T-helper 2 cell (primary cell): ENCODE data around the gene LARP1.
A peak's percentile ranks its signal among the peaks of the same experiment; 100 is the strongest.
"Not testable (repeated sequence)": the region's sequence is repeated elsewhere in the genome, so short reads cannot be mapped to it uniquely, and the experiment has no call there.

ENCODE experiments used
- DNase-seq, 5 experiments: peaks; one replicate each; pipeline versions ENCODE4 v3.0.0 to v3.0.0-alpha.2; 2012 to 2022

LARP1 gene

DNA sequence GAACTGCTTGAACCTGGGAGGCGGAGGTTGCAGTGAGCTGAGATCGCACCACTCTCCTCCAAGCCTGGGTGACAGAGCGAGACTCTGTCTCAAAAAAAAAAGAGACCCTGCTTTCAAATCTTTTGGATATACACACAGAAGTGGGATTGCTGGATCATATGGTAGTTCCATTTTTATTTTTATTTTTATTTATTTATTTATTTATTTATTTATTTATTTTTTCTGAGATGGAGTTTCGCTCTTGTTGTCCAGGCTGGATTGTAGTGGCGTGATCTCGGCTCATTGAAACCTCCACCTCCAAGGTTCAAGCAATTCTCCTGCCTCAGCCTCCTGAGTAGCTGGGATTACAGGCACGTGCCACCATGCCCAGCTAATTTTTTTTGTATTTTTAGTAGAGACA, 19.8 kb upstream of the LARP1 start:
- not testable (repeated sequence) for DNase-seq

DNA sequence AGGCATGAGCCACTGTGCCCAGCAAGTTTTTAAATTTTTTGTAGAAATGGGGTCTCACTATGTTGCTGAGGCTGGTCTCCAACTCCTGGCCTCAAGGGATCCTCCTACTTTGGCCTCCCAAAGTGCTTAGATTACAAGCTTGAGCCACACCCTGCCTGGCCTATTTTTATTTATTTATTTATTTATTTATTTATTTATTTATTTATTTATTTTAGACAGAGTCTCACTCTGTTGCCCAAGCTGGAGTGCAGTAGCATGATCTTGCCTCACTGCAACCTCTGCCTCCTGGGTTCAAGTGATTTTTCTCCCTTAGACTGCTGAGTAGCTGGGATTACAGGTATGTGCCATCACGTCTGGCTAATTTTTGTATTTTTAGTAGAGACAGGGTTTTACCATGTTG, 18.8 kb upstream of the LARP1 start:
- not testable (repeated sequence) for DNase-seq

DNA sequence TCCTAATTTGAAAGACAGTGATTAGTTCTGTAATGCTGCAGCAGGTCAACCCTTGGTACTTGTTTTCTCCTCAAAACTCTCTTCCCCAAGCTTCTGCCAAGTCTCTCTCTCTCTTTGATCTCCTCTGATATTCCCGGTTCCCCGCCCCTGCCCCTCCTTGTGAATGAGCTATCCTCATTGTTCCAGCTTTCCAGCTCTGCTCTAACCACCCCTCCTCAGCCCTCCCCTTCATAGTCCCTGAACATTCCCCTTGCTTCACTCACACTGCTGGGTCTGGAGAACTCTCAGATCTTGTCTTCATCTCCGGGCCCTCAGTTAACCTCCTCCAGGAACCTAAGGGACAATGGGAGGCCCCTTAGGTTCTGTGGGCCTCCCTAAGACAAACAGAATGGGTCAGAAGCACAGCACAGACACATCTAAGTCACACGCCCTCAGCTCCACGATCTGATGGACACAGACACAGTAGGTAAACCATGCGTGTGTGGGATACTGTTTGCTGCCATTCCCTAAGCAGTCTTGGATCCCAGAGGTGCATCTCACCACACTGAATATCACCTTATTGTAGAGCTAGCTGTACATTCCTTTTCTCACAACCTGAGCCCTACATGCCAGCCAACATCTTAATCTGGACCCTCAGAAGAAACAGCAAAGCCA, 17.4 kb upstream of the LARP1 start:
- DNase-seq = no peak

DNA sequence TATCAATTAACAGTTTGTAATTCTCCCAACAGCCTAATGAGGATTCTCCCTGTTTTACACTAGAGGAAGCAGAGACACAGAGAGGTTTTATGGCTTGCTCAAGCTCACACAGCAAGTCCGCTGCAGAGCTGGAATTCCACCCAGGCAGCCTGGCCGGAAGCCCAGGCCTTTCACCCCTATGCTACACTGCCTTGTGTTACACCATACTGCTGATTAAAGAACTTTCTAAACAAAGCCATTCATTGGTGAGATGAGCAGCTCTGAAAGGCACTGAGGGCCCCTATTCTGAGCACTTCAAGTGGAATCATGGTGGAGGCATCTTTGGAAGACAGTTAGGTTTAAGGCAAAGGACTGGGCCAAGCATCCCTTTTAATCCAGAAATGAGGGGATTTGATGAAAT, 14.7 kb upstream of the LARP1 start:
- no peak for DNase-seq

DNA sequence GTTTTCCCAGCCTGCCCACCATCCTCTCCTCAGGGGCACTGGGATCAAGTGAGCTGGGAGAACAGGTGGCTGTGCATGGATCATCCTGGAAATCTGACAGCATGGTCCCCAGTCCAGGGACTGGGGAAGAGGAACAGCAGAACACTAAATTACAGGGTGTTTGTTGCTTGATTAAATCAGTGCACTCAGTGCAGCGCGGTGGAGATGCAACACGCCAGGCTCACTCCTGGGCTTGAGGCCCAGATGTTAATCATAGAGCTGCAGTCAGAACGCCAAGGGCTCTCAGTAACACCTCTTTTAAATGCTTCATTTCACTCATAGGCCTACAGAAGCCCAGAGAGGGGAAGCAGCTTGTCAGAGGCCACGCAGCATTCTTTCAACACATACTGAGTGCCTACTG, 14.2 kb upstream of the LARP1 start:
- DNase-seq = no peak

DNA sequence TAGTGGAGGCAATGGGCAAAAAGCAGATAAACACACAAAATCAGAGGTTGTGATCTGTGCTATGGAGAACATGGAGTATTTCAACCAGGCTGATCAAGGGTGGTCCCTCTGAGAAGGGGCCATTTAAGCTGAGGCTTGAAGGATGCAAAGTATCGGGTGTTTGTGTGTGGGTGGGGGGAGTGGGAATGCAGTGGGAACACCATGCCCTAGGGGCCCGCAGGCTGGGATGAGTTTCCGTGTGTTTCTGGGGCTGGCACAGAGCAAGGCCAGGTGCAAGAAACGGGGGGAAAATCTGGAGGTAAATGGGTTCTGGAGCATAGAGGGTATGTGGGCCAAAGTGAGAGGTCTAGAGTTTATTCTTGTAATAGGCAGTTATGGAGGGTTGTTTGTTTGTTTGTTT, 13.8 kb upstream of the LARP1 start:
- DNase-seq = no peak

DNA sequence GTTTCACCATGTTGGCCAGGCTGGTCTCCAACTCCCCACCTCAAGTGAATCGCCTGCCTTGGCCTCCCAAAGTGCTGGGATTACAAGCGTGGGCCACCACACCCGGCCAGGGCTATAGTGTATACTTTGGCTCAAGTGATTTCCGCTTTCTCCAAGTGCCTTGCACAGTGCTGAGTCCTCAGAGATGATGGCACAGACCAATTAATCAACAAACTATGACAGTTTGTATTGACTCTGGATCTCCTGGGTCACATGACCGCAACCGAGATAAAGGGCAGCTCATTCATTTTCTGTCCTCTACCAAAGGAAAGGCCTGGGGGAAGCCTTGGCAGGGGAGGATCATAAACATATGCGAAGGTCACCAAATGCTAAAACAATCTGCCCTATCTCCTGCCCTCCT, 11.4 kb upstream of the LARP1 start:
- DNase-seq = no peak

DNA sequence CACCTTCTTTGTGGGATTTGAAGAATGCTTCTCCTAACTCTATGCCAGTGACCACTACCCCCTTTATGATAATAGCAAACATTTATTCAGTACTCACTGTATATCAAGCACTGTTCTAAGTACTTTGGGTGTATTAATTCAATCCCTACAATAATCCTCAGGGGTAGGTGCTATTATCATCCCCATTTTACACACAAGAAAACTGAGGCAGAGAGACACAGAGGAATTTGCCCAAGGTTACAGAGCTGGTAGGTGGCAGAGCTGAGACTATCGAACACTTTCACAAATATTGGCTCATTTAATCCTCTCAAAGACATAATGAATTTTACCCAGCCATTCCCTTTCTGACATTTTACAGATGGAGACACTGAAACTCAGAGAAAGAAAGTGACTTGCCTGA, 9.8 kb upstream of the LARP1 start:
- no peak for DNase-seq

DNA sequence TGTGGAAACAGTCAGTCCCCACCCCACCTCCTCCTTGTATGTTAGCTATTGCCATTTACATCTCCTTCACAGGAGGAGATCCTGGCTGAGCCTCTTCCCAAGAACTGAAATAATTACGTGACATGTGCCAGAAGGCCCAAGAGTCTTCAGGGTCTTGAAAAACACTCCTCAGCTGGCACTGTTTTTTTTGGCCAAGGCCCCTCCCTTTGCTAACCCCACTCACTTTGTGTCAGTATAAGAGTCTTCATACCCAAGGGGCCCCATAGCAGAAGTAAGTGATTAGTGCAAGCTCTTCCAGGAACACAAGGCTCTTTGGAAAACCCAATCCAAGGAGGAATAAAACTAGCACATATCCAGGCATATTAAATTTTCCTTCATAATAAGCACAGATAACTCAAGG, 5.7 kb upstream of the LARP1 start:
- DNase-seq = no peak

DNA sequence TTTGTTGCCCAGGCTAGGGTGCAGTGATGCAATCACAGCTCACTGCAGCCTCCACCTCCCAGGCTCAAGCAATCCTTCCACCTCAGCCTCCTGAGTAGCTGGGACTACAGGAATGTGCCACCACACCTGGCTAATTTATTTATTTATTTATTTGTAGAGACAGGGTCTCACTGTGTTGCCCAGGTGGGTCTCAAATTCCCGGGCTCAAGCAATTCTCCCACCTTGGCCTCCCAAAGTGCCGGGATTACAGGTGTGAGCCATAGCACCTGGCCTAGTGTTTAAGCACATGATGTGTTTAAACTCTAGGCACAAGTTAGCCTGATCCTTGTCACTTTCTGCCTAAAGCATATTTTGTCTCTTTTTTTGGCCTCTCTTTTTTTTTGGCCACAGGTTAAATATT, 4.5 kb upstream of the LARP1 start:
- DNase-seq = not testable (repeated sequence)

DNA sequence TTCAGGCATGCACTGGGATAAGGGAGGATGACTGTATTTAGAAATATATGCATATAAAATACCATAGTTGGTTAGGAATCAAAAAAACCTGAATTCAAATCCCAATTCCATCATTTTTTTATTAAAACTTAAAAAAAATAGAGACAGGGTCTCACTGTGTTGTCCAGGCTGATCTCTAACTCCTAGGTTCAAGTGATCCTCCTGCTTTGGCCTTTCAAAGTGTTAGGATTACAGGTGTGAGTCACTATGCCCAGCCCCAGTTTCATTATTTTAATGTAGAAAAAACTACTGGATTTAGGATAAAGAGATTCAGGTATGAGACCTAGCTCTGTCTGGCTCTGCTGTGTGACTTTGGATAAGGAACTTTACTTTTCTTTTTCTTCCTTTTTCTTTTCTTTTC, 3.3 kb upstream of the LARP1 start:
- no peak for DNase-seq

DNA sequence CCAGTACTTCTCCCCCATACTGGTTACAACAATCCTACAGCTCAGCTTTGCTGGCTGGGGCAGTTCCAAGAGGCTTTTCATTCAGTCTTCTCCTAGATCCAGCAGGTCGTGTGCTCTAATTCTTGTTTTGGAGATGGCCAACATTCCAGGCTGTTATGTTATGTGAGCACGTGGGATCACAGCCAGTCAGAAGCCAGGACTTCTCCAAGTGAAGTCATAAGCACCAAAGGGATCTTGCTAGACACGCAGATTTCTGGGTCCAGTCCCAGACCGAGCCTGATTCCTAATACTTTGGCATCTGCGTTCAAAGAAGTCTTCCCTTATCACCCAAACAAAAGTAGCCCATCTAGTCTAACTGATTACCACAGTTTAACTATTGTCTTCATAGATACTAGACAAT, 1.4 kb upstream of the LARP1 start:
- DNase-seq = no peak

DNA sequence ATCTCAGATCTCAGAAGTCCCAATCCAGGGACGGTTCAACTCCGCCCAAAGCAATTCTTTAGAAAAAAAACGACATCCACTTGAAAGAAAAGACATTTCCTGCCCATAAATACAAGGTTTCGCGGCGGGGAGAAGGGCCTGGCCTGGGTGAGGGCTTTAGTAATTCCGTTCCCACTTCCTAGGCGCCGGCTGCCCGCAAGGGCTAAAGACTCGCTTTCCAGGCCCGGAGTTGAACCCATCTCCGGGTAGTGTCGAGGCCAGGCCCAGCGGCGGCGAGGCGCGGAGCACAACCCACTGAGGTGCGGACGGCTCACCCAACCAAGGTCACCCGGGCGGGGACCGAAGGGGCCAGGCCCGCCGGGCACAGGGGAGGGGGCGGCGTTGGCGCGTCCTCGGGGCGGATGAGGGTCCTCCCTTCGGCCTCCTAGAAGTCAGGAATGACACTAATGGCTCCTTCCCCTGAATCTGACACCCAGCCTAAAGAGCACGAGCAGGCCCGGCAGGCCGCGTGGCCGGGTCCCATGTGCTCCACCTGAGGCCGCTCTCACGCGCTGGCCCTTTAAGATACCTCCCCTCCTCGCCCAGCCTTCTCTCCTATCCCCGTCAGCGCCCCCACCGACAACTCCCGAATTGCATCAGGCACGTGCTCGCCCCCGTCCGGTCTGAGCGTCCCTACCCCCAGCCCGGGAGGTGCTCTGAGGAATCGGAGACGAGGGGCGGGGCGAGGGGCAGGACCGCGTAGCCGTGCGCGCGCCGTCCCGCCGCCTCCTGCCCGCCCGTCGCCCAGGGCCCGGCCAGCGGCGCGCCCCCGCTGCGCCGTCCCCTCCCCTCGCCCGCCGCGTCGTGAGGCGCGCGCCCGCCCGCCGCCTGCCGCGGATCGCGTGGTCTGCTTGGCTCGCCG, 467 bp upstream of the LARP1 start:
- peak; percentile 98 to 99 (median 99) for DNase-seq

DNA sequence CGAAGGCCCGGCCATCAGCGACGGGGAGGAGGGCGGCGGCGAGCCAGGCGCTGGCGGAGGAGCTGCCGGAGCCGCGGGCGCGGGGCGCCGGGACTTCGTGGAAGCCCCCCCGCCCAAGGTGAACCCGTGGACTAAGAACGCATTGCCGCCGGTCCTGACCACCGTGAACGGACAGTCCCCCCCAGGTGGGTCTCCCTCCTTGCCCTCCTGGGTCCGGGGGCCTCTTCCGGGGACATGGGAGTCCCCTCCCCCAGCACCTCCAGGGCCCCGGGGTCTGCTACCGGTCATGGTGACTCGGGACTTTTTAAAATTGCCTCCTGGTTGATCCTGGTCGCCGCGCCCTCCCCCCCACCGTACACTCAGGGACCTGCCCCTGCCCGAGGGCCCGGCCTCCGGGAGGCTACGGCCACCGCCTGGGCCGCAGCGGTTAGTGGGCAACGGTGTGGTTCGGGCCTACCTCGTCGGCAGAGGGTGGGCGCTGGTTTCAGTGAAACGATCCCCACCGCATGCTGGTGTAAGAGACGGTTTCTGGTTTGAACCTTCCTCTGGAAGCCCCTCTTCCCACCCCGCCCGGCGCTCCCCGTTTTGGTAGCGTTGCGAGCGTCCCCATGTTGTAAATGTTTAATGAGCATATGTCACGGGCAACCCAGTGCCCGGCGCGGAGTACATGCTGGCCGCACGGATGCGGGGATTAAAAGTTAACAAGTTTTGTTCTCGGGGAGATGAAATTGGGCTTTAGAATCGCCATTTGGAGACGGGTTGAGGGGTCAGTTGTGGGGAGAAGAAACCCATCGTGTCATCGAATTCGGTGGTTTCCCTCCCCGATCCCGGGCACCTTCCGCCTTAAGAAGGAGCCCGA, 1.1 kb downstream of the LARP1 start:
- DNase-seq = peak; percentile 19 to 38 (median 22)

DNA sequence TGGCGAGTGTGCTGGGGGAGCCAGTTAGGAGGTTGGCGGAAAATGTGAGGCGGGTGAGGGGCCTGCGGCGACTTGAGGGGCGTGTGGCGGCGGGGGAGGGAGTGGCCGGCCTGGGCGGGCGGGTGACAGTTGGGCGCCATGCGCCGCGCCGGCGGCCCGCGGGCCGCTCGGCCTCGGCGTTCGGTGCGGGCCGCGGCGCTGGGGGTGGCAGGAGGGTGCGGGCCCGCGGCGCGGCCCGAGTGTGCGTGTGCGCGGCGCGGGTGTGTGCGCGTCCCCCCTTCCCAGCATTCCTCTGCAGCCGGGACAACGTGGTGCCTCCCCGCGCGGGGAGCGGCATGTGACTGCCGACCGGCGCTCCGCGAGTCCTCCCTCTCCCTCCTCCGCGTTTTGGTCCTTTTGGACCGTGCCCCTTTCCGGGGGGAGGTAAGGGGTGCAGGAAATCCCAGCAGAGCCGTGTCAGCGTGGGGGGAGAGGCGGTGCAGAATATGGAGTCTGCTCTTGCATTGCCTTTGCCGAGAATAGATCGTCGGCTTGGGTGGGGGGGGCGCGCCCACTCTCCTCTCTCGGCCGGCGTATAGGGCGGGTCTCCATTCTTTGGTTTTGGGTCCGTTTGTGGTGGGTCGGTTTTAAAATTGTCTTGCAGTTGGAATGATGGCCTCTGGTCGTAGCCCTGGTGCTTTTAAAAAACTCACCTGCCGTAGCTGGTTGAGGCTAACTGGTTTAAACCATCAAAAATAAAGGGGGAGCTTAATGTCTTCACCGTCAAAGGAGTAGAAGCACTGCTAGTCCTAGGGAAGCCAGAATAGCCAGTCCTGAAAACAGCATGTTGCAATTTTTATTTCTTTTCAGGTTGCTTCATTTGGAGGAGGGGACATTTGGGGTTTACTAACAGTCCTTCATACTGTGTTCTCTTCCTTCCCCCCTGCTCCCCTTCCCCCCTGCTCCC, 2.0 kb downstream of the LARP1 start:
- DNase-seq = peak; percentile 15 to 51 (median 31)

DNA sequence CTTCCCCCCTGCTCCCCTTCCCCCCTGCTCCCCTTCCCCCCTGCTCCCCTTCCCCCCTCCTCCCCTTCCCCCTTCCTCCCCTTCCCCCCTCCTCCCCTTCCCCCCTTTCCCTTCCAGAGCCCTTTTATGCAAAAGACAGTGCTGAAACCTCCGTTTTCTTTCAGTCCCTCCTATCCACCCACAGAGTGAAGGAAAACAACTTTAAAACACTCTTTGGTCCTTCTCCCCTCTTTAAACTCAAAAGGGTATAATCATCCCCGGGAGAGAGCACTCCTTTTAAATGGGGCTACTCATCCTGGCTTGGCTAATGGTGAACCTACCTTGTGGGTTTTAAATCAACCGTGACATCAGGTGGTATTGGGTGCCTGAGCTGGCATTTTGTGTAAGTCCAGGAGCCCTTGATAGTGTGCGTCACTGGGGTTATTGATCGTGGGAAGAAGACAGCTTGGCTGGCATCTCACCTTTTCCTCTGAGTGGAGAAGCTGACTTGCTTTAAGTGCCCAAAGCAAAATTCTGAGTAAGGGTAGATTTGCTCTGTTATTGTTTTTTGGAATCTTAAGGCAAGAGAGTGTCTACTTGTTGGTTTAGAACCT, 2.7 kb downstream of the LARP1 start:
- peak in 4 of 5 experiments; percentile 24 to 54 (median 34) for DNase-seq

DNA sequence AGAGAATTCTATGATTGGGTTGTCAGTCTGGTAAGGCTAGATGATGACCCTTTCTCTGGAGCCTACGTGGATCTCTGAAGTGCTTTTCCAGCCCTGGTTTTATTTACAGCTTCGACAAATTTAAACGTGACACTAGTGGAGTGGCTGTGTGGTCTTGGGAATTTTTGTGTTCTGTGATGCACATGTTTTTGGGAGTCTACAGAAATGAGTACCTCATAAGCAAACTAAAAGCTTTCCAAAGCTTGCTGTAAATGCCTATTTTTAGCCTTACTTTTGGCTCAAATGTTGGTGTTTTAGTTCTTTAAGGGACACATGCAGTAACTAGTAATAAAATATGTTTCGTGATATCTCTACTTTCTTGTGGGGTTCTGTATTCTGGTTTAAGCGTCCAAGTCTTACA, 3.3 kb downstream of the LARP1 start:
- no peak for DNase-seq

DNA sequence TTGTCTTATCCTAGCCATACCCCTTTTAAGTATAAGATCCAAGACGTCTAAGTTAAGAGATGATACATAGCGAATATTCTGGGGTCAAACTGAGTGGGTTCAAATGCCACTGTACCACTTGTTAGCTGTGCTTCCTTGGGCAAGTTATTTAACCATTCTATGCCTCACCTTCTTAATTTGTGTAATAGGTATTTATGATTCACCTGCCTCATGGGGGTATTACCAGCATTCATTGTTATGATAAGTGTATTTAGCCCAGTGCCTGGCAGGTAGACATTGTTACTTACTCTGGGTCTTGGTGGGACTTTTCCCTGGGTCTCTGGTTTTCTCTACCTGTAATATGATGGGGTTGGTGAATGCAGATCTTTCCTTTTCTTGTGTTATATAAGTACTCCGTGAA, 3.8 kb downstream of the LARP1 start:
- DNase-seq = no peak

DNA sequence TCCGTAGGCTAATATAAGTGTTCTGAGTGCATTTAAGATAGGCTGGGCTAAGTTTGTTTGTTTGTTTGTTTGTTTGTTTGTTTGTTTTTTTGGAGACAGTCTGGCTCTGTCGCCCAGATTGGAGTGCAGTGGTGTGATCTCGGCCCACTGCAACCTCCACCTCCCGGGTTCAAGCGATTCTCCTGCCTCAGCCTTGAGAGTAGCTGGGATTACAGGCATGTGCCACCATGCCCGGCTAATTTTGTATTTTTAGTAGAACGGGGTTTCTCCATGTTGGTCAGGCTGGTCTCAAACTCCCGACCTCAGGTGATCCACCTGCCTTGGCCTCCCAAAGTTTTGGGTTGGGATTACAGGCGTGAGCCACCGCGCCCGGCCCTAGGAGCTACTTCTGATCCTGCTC, 4.7 kb downstream of the LARP1 start:
- not testable (repeated sequence) for DNase-seq

DNA sequence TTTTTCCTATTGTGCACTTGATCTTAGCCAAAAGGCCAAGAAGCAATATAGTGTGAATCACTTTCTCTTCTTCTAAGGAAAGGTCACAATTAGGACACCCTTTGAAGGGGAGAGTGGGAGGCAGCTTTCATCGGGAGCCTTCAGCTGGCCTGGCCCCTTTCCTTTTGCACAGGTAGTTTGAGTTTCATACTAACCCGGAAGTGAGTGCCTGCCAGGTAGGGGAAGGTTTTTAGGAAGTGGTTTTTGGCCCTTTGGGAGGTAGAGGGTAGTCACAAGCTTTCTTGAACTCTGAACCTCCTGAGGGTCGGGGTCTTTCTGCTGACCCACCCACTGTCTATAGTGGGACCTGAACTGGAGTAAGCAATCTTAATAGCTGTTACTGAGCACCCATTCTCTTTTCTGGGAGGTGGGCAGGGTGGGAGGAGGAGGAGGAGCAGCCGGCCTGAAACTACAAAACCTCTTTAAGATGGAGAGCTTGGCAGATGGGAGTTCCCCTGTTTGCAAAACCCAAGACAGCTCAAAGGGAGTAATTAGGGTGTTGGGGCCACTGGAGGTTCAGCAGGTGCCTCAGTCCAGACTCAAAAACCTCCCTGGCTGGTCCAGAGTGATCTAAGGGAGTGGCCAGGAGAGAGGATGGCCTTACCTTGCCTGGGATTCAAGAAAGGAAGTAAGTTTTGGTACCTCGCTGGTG, 6.0 kb downstream of the LARP1 start:
- DNase-seq = peak in 3 of 5 experiments; percentile 7 to 48 (median 17)

DNA sequence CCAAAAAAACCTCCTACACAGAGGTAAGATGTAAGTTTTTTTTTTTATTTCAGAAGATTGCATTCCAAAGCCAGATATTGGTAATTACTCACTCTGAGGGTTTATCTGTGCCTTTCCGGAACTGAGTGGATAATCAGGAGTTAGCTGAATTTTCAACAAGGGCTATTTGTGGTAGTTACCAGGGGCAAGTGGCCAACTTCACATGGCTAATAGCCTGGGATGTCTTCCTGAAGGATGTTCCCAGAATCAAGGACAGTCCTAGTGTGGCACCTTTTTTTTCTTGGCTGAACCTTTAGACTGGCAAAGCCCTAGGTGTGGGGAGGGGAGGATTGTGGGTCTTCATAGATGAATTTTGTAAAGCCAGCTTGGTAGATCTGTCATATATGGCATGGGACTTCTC, 7.1 kb downstream of the LARP1 start:
- no peak for DNase-seq
